Measurements from ENCODE around the gene SUGT1.
"Not testable (repeated sequence)": the region's sequence is repeated elsewhere in the genome, so short reads cannot be mapped to it uniquely, and the experiment has no call there.

Gene SUGT1

DNA sequence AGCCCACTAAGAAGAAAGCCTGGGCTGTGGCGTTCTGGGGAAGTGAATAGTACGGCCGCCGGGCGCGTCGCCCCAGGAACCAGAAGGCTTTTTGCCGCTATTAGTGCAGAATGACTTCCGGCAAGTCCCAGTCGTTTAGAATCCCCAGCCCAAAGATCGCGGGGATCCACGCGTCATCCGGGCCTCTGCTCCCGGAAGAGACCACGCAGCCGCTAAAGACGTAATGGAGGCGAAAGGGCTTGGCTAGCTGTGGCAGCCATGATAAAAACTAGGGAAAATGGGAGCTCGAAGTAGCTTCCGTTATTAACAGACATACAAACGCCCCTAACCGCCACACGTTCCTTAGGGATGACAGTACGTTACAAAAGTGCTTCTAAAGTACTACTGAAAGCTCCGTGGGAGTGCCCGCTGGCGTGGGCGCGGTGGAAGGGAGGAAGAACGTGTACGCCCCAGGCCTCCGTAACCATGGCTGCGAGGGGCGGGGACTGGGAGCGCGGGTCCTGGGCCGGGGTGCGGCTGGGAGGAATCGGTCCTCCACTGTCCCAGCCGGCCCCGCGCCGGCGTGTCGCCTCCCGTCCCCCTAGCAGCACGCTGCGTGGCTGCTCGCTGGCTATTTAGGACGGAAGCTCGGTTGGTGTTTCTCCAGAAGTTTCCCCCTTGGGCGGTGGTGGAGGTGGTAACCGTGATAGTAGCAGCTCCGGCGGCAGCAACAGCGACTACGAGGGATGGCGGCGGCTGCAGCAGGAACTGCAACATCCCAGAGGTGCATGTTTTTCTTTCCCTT is at the start of gene SUGT1:
Gene SUGT1, plus strand, starts transcription at position 641 of the 784 bp plus-strand sequence. Its CDS starts 85 bp downstream, at position 726.
- peak; percentile 93 for DNase-seq (ENCODE audit: low read depth, low spot score)

DNA sequence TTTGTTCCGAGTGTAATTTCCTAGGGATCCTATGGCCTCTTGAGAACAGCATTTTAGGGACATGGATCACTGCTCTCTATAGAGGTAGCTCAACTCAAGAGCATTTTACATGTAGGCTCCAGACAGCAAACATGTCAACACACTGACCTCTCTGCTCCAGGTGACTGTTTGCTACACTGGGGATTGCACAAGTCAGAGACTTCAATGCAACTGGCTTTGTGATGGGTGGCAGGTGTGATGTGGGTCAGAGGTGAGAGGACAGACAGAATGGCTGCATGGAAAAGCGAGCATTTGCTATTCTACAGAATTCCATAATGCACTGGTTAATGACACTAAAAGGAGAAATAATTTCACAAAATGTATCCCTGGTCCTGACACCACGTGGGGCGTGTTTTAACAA is 49.3 kb upstream of the SUGT1 start:
- DNase-seq (ENCODE audit: low read depth, low spot score) = not testable (repeated sequence)

DNA sequence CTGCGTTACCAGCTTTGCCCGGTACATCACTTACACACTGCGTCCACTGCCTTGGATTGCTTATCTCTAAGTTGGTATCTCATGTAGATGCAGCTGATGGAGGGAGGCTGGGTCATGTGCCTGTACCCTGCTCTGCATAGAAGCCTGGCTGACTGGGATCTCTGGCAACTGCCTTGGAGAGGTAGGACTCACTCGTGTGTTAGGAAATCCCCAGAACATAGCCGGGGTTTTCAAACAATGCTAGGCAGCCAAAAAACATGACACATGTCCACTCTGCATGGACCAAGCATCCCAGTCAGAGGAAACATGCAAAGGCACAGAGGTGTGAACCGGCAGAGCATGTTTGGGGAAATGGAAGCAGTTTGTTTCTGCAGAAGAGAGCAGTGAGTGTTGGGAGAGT is 46.5 kb upstream of the SUGT1 start:
- DNase-seq (ENCODE audit: low read depth, low spot score) = not testable (repeated sequence)

DNA sequence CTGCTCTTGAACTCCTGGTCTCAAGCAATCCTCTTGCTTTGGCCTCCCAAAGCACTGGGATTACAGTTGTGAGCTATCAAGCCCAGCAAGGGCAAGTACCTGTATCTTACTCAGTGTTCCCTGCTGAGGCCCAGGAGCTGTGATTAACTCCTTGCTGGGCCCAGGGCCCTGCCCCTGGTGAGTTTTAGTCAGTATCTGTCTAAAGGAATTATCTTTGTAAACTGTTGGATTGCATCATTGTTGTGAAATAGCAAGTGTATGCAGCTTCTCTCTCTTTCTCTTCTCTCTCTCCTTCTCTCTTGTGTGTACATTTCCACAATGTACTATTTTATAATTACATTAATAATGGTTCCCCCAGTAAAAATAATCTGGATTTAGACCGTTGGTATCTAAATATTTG is 45.8 kb upstream of the SUGT1 start:
- DNase-seq (ENCODE audit: low read depth, low spot score) = not testable (repeated sequence)

DNA sequence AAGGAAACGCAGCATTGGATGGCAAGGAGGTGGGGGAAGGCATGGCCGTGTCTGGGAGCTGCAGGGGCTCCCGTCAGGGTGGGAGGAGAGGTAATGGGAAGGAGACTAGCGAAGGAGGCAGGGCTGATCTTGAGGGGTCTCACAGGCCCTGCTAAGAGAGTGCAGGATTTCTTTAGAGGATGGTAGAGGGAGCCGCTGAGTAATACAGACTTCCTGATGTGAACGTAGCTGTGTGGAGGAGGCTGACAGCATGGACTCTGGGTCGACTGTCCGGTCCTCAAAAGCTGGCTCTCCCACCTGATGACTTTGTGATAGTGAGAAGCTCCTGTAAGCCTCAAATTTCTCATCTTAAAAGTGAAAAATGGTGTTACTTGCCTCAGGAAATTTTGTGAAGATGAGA is 44.5 kb upstream of the SUGT1 start:
- DNase-seq (ENCODE audit: low read depth, low spot score) = not testable (repeated sequence)

DNA sequence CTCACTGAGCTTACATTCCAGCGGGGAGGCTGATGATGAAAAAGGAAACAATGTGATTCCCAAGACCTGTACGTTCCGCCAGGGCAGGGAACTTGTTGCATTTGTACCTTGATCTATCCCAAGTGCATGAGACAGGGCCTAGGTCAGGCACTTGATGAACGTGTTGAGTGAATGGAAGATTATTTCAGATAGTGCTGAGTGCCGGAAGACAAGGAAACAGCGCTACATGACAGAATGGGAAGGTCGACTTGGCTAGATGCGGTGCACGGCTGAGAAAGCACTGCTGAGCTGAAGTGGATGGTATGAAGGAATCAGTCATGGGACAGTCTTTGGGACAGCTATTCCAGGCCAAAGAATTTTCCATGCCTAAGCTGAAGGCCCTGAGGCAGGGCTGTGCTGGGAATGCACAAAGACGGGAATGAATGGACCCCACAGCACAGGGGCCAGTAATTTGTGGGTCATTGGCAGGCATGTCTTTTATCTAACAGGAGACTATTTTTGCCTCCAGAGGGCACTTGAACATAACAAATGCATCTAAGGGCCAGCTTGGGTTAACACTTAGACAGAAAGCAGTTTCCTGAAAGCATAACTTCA is 43.5 kb upstream of the SUGT1 start:
- not testable (repeated sequence) for DNase-seq (ENCODE audit: low read depth, low spot score)

DNA sequence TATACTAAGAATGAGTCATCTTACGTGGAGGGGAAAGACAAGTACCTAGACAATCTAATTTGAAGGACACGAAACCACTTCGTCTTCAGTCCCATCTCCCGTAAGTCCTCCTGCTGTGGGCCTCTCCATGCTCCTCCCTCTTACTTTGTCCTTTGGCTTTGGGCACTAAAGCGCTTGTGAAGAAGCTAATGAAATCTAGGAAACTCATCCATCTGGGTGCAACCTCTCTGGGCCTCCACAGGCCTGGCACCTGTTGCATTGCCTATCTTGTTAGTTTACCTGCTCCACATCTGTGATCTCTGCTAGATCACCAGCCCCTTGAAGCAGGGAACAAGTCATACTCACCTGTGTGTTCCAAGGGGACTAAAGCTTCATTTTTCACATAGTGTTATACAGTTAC is 42.5 kb upstream of the SUGT1 start:
- DNase-seq (ENCODE audit: low read depth, low spot score) = not testable (repeated sequence)

DNA sequence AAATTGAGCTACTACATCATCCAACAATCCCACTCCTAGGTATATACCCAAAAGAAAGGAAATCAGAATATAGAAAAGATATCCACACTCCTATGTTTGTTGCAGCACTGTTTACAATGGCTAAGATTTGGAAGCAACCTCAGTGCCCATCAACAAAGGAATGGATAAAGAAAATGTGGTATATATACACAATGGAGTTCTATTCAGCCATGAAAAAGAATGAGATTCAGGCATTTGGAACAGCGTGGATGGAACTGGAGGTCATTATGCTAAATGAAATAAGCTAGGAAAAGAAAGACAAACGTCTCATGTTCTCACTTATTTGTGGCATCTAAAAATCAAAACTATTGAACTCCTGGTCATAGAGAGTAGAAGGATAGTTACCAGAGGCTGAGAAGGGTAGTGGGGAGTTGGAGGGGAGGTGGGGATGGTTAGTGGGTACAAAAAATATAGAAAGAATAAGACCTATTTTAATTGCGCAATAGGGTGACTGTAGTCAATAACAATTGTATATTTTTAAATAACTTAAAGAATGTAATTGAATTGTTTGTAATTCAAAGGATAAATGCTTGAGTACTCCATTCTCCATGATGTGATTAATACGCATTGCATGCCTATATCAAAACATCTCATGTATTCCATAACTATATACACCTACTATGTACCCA is 37.4 kb upstream of the SUGT1 start:
- DNase-seq (ENCODE audit: low read depth, low spot score) = no peak

DNA sequence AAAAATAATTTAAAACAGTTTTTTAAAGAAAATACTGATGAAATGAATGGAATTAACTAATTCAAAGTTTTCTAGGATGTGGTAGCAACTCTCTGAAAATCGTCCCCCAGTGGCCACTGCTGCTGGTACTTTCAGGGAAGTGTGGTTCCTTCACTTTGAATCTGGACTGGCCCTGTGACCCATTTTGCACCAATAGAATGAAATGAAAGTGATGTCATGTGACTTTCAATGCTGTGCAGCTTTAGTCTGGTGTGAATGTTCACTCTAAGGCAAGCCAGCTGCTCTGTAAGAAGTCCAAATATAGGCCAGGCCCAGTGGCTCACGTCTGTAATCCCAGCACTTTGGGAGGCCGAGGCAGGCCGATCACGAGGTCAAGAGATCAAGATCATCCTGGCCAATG is 36.8 kb upstream of the SUGT1 start:
- no peak for DNase-seq (ENCODE audit: low read depth, low spot score)

DNA sequence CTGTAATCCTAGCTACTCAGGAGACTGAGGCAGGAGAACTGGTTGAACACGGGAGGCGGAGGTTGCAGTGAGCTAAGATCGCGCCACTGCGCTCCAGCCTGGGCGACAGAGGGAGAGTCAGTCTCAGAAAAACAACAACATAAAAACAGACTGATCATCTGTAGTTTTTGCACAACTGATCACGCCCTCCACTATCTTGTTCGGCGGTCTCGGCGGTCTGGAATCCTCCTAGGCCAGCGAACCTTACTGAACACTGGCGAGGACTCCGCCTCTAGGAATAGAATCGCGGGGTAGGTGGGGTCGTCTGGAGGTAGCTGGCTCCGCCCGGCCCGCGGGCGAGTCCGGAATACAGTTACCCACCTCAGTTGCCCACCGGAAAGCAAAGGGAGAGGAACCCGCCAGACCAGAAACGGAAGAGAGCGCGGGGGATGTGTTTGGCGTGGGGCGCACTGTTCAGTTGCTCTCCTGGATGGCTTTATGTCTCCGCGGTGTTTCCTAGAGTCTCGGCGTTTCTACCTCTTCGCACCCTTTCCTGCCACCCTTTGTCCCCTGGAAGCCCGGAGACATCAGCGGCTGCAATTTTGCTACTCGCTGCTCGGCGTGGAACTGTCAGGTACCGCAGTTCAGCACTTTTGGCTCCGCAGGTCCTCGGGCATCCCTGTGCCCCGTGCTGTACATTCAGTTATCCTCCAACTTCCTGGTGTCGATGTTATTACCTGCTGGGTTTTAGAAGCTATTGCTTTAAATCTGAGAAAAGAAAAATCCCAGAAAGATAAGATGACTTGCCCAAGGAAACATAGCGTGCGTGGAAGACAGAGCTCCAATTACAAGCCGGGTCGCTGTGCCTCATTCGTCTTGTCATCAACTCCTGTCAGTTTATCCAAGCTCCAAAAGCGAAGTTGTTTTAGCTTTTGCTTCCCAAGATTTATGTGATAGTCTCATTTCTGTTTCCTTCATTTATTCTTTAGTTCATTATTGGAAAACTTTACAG is 35.3 kb upstream of the SUGT1 start:
- DNase-seq (ENCODE audit: low read depth, low spot score) = peak; percentile 70

DNA sequence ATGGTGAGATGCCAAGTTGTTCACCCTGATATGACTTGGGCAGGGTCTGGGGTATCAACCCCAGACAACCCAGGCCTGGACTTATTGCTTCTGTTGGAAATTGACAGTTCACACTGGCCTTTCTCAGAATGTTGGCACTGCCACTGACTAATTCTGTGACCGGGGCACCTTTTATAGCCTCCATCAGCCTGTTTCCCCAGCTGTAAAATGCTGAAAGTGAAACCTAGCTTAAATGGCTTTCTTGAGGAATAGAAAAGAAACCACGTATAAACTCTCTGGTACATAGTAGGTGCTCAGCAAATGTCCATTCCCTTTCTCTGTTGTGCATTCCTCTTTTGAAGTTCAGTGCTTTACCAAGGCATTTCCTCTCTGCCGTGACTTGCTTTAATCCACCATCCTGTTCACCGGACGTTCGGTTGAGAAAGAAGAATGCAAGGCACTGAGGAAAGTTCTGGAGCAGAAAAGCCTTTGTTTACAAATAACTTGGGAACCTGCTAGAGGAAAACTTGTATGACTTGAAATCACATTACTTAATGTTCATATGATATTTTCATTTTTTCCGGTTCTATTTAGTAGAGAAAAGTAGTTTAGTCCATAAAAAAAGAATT is 21.4 kb upstream of the SUGT1 start:
- DNase-seq (ENCODE audit: low read depth, low spot score) = not testable (repeated sequence)

DNA sequence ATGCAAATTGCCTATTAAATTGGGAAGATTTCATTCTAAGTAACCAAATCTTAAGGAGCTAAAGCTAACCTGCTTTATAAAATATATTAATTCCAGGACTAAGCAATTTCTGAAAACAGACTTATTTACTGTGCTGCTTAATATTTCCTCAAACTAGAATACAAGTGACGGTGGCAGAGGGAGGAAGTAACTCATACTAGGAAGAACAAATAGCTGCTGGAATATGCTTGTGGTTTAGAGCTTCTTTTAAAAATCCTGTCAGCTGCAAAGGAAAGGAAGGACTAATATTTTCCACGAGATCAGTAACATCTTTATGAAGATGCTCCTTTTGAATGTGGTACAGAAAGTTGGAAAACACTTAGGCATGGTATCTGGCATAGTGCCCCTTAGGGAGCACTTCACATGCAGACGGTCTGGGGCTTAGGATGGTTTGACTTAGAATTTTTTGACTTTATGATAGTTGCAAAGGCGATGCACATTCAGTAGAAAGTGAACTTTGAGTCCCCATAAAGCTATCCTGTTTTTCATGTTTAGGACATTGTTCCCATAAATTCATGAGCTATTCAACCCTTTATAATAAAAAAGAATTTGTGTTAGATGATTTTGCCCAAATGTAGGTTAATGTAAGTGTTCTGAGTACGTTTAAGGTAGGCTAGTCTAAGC is 13.8 kb upstream of the SUGT1 start:
- no peak for DNase-seq (ENCODE audit: low read depth, low spot score)

DNA sequence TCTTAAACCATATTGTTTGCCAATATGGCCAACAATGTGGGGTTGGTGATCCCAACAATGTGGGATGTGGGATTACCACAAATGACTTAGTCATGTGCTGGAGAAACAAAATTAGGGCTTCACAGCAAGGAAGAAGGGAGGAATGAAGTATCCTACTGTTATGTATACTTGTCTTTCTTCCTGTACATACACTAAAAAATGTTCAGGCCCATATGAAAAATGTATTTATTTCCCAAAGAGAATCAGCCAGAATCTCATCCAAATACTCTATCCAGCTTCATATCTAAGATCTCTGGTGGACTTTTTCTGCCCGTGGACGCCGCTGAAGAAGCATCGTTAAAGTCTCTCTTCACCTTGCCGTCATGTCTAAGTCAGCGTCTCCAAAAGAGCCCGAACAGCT is 10.5 kb upstream of the SUGT1 start, which contains the start of gene HNRNPA1L2:
Gene HNRNPA1L2, plus strand, starts transcription at position 301 of the 400 bp plus-strand sequence. Its CDS starts 62 bp downstream, at position 363.
- no peak for DNase-seq (ENCODE audit: low read depth, low spot score)

DNA sequence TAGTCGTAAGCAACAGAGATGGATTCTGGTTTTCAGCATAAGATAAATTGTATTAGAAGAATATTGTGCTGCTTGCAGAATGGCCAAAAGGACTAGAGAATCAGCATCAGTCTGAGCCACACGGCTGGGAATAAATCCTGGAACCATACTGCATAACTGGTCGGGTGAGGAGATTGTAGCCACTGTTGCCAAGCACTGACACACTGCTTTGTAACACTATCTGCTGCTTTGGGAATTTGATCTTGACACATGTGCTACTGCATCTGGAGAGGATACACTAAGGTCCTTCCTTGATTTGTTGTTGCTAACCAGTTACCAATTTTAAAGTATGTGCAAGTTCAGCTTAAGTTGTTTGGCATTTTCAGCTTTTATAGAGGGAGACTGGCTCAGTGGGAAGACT is 8.5 kb upstream of the SUGT1 start:
- no peak for DNase-seq (ENCODE audit: low read depth, low spot score)

DNA sequence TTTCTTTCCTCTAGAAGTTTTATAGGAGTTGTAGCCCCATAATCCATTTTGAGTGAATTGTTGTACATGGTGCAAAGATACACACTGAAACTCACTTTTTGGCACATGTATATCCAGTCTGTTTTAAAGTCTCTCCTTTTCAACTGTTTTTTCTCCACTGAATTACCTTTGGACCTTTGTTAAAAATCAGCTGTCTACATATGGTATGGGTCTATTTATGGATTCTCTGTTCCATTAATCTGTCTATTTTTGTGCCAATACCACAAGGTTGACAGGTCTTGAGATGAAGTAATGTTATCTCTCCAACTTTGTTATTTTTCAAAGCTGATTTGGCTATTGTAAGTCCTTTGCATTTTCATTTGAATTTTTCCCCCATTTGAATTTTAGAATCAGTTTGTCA is 5.7 kb upstream of the SUGT1 start:
- DNase-seq (ENCODE audit: low read depth, low spot score) = no peak

DNA sequence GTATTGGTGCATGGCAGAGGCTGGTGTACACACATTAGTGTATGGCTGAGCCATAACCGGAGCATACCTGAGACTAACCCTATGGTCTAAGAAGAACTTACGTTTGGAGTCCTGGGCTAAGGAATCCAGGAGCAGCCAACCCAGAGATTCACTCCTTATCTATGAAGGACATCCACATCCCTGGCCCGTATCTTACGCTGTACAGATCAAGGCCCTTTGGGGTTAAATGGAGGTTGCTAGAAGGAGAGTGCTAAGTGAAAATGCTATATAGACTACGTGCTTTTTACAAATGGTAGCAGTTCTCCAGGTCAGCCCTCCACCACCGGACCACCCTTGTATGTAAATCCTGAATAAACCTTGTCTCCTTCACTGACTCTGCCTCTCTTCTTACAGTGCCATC is 1.9 kb upstream of the SUGT1 start:
- DNase-seq (ENCODE audit: low read depth, low spot score) = no peak

DNA sequence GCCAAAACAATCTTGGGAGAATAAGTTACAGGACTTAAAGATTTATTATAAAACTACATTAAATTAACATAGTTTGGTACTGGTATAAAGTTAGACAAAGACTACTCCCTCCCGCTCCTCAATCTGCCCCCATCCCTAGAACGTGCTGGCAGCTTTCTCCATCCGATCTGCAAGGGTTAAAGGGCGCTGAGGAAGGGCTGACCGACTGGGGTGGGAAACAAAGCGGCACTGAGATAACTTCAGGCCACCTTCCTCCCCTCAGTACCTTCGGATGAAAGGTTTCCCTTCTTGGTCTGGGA is 790 bp upstream of the SUGT1 start:
- no peak for DNase-seq (ENCODE audit: low read depth, low spot score)

DNA sequence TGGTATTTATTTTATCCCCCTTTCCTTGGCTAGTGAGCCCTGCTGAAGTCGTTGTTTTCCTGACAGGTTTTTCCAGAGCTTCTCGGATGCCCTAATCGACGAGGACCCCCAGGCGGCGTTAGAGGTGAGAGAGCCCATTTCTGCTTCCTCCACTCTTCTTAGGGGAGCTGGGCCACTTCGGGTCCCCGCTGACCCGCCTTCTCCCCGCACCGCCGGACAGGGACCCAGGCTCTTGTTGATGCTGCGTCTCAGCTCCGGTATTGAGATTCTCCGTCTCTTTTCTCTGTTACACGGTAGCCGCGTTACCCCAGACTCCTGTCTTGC is 306 bp downstream of the SUGT1 start:
- no peak for DNase-seq (ENCODE audit: low read depth, low spot score)

DNA sequence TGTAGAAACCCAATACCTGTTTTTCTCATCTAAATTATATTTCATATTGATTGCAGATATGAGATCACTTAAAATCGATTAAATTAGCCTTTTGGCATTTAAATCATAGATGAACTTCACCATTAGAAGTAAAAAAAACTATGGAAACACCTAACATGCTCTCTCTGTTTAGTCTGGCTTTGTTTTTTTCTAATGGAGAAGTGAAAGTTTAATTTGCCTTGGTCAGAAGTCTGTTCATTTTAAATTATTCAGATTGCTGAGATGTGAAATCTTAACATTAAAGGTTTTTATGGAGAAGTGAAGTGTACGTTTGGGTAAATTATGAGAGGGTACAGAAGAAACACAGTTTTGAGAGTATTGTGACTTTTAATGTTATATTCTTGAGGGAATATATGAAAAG is 6.7 kb downstream of the SUGT1 start:
- no peak for DNase-seq (ENCODE audit: low read depth, low spot score)

DNA sequence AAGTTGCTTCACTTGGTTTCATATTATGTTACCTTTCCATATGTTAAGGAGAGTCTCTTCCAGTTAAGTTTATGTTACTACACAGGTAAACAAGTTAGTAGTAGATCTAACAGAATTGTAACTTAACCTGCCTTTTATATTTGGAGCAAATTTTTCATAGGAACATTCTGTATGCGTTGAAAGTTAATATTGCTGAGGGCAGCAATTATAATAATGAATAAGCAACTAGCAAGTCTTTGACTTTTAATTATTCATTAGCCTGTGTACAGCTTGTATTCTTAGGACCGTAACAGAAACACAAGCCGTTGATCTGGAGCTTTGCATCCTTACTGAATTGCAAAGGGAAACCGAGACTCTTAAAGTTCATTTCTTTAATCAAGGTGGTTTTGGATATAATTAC is 11.6 kb downstream of the SUGT1 start:
- DNase-seq (ENCODE audit: low read depth, low spot score) = no peak

DNA sequence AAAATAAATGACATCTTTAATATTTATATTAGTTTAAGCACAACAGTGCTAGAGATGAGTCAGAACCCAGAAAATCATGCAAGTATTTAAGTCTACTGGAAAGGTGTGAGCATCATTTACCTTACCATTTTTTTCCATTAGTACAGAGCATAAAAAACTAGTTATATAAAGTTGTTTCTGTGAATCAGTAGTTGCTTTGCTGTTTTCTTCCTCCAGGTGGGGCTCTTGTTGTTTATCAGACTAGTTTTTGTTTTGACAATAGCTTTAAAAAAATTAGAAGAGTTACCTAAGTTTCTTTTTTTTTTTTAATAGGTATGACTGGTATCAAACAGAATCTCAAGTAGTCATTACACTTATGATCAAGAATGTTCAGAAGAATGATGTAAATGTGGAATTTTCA is 12.7 kb downstream of the SUGT1 start:
- no peak for DNase-seq (ENCODE audit: low read depth, low spot score)
